HFFc6 (cell line): ENCODE data around the gene RAPGEF4. TPM values are rescaled to one million over a fixed set of nuclear protein-coding genes. Genes with fewer than 3 reads are reported as not detected.

Experiments used
- DNase-seq: peaks from one replicate; pipeline ENCODE4 v3.0.0-alpha.2; 2018
- H3K27ac Mint-ChIP-seq: 2 replicates; pipeline ENCODE4 v1.8.0; 2020; ENCODE audit warnings: mild to moderate bottlenecking, mixed read lengths
- H3K27me3 Mint-ChIP-seq: 2 replicates; pipeline ENCODE4 v1.8.0; 2021; ENCODE audit warnings: mild to moderate bottlenecking, moderate library complexity, mixed read lengths; ENCODE audit not compliant: insufficient read depth
- H3K36me3 Mint-ChIP-seq: 2 replicates; pipeline ENCODE4 v1.8.0; 2021; ENCODE audit warnings: low read depth, mixed read lengths
- H3K4me1 Mint-ChIP-seq: 2 replicates; pipeline ENCODE4 v1.8.0; 2020; ENCODE audit warnings: low read depth, mixed read lengths
- H3K4me3 Mint-ChIP-seq: 2 replicates; pipeline ENCODE4 v1.8.0; 2020; ENCODE audit warnings: mild to moderate bottlenecking, moderate library complexity, mixed read lengths
- H3K9me3 Mint-ChIP-seq: 2 replicates; pipeline ENCODE4 v1.8.0; 2020; ENCODE audit warnings: mild to moderate bottlenecking, mixed read lengths
- CTCF ChIP-seq: fragments of 200-600 bp; sonication (generic); IDR thresholded peaks from 2 replicates; pipeline ENCODE4 v1.5.0; 2021; ENCODE audit warnings: antibody characterized with exemption, mild to moderate bottlenecking
- total RNA-seq, 6 experiments: library from RNA; stranded (reverse); fragmentation: NEBNext Ultra II Directional; extraction: Animal tissue kit (Norgen Biotek cat#: 25700); gene quantifications; 2 replicates in 1 of 6; 3 replicates in 5 of 6; pipeline ENCODE4 v1.2.3, GENCODE V29; 2021

The RAPGEF4 gene
- total RNA-seq, 6 experiments from 2014 or later, result 0.14 to 0.37 (median 0.18) TPM

DNA sequence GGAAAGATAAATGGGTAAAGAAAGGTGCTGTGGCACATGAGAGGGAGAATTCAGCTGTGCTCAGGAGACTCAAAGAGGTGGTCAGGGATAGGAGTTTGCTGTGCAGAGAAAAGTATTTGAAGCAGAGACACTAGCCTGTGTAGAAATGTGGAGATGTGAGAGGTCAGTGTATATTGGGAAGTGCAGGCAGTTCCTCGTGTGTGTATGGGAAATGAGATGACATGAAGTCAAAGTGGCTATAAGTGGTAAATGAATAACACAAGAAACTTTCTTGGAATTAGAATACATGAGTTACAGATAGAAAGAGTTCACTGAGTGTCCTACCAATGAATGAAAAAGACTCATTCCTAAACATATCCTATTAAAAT is 351.6 kb downstream of the RAPGEF4 start:
- peak overlapping the region; percentile 73 for H3K27ac Mint-ChIP-seq

GRCh38 chr2:173087793-173088496 is 352.3 kb downstream of the RAPGEF4 start:
- Mint-ChIP-seq H3K9me3 (no peaks in the 10 kb centered on the region), H3K27ac (peak overlapping the region; percentile 73), H3K36me3 (peaks cover 23% of the 10 kb centered on the region), H3K4me3 (peak overlapping the region; percentile 9; the same call in 1 of the 2 replicates), H3K4me1 (peaks cover 84% of the 10 kb centered on the region), H3K27me3 (no peaks in the 10 kb centered on the region)
- DNase-seq, result no peak
- TF ChIP-seq CTCF, result no peak

More for the DNA sequence above, 351.6 kb downstream of the RAPGEF4 start:
- Mint-ChIP-seq H3K9me3 (no peaks in the 10 kb centered on the region), H3K4me1 (peaks cover 90% of the 10 kb centered on the region), H3K27me3 (no peaks in the 10 kb centered on the region), H3K4me3 (peak overlapping the region; percentile 7), H3K36me3 (peaks cover 26% of the 10 kb centered on the region)
- TF ChIP-seq CTCF, result no peak
- DNase-seq, result peak; percentile 30

DNA sequence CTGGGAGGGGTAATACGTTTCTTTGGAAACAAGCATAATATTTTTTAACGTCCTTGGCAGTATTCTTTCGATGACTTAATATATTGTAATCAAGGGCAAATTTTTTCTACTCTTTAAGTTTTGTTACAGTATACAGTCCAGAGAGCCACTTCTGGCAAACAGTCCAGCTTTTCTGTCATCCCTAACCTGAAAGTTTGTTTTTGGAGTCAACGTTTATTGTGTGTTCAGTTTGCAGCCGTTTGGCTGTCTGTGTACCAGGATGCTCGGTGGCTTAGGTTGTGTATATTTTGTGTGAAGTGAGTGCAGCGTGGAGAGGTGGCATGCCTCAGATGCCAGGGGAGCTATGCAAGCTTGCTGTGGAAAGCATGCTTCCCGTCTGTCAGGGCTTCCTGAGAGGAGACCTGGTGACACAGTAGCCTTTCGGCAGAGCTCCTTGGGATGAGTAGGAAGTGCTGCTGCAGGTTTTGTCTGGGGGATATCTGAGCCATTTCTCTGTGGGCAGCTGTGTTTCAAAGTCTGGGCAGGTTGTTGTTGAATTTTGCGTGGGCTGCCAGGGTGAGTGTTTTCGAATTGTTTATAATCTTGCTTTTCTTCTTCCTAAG is 354.7 kb downstream of the RAPGEF4 start:
- Mint-ChIP-seq H3K9me3 (no peaks in the 10 kb centered on the region), H3K4me1 (peaks cover 71% of the 10 kb centered on the region), H3K36me3 (peaks cover 31% of the 10 kb centered on the region), H3K27ac (peak overlapping the region; percentile 68), H3K27me3 (no peaks in the 10 kb centered on the region), H3K4me3 (peak overlapping the region; percentile 58; the same call in 1 of the 2 replicates)
- TF ChIP-seq CTCF, result no peak
- DNase-seq, result no peak

DNA sequence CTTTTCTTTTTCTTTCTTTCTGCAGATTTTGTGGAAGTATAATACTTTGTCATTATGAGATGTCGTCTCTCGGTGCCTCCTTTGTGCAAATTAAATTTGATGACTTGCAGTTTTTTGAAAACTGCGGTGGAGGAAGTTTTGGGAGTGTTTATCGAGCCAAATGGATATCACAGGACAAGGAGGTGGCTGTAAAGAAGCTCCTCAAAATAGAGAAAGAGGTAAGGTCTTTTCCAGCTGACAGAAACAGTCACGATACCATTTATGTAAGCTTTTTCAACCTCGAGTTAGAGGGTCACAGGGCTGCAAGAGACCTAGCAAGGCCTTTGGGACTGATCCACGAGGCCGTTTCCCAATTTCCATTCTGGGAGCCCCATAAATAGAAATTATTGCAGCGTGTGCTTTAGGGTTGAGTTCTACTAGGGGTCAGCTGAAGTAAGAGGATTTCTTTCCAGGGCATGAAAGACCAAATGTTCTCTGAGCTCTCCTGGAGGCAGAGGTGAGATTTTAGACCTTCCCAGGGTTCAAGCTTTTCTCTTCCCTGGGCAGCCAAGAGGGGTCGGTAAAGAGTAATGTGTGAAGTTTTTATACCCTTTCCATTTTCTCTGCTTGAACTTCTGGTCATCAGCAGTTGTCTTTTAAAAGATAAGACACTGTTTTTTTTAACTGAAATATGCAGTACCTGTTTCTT is 355.5 kb downstream of the RAPGEF4 start:
- Mint-ChIP-seq H3K4me3 (peak overlapping the region; percentile 58; the same call in 1 of the 2 replicates), H3K9me3 (no peaks in the 10 kb centered on the region), H3K4me1 (peaks cover 68% of the 10 kb centered on the region), H3K36me3 (peaks cover 33% of the 10 kb centered on the region), H3K27me3 (no peaks in the 10 kb centered on the region), H3K27ac (peak overlapping the region; percentile 68)
- peak; percentile 57 for TF ChIP-seq CTCF
- DNase-seq, result no peak

DNA sequence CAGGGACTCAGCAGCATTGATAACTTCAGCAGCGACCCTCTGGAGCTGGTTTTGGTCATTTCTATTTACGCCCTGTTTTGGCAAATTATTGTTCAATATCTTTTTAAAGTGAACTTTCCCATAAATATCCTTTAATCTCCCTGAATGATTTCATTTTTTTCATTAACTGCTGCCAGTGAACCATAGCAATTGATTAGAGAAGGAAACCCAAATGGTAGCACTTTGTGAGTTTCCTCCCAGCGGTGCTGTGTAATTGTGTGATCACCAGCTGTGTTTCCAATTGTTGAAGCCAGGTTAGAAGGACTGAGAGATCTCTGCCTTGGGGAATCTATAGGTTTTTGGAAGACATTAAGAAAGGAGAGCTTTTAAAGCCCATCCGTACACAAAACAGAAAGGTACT is 356.3 kb downstream of the RAPGEF4 start:
- H3K36me3 Mint-ChIP-seq, result peaks cover 33% of the 10 kb centered on the region
- H3K4me1 Mint-ChIP-seq, result peaks cover 60% of the 10 kb centered on the region
- no peak overlapping the region; the same call in 1 of the 2 replicates for H3K4me3 Mint-ChIP-seq
- peak overlapping the region; percentile 15 for H3K27ac Mint-ChIP-seq
- H3K27me3 Mint-ChIP-seq, result no peaks in the 10 kb centered on the region
- TF ChIP-seq CTCF, result no peak
- DNase-seq, result no peak
- H3K9me3 Mint-ChIP-seq, result no peaks in the 10 kb centered on the region
